Nephron (organoid): Measurements from ENCODE around the gene BTBD9.
A peak's percentile ranks its signal among the peaks of the same experiment; 100 is the strongest.

Experiments used
- H3K27ac Mint-ChIP-seq, 3 experiments: 2 replicates each; pipeline ENCODE4 v1.8.0; 2020; ENCODE audit warnings: mixed read lengths in 3 of 3, mild to moderate bottlenecking in 2 of 3, moderate library complexity in 1 of 3
- H3K27me3 Mint-ChIP-seq: 2 replicates; pipeline ENCODE4 v1.8.0; 2021; ENCODE audit warnings: low read depth, mild to moderate bottlenecking, moderate library complexity, mixed read lengths
- H3K36me3 Mint-ChIP-seq: 2 replicates; pipeline ENCODE4 v1.8.0; 2020; ENCODE audit warnings: low read depth, mixed read lengths
- H3K4me1 Mint-ChIP-seq: 2 replicates; pipeline ENCODE4 v1.8.0; 2020; ENCODE audit warnings: mixed read lengths
- H3K4me3 Mint-ChIP-seq, 3 experiments: 2 replicates each; pipeline ENCODE4 v1.8.0; 2020; ENCODE audit warnings: mild to moderate bottlenecking in 3 of 3, mixed read lengths in 3 of 3, moderate library complexity in 2 of 3
- H3K9me3 Mint-ChIP-seq: 2 replicates; pipeline ENCODE4 v1.8.0; 2020; ENCODE audit warnings: mixed read lengths
- TF ChIP-seq, protein P1 (sequence below), 3 experiments: fragments of 200-600 bp; sonication (generic); IDR thresholded peaks; one replicate each; pipeline ENCODE4 v1.5.0; 2021; ENCODE audit warnings: antibody characterized with exemption in 3 of 3; ENCODE audit not compliant: unreplicated experiment in 3 of 3

The BTBD9 gene

DNA sequence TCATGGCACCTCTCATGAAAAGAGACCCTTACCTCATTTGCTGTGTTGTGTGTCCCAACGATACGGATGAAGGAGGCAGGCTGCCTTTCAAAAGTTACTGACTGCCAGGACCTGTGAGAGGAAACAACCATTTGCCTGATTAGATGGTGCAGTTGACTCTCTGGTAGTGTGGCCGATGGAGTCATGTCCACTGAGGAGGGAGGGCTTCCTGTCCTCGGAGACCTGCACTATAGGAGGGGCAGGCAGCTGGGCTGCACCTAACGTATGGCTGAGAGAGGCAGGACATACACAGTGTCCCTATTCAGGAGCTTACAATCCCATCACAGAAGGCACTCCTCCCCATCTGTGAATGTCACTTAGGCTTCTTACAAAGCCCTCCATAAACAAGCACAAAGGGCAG is 447.2 kb downstream of the BTBD9 start:
- TF ChIP-seq, protein P1, sequence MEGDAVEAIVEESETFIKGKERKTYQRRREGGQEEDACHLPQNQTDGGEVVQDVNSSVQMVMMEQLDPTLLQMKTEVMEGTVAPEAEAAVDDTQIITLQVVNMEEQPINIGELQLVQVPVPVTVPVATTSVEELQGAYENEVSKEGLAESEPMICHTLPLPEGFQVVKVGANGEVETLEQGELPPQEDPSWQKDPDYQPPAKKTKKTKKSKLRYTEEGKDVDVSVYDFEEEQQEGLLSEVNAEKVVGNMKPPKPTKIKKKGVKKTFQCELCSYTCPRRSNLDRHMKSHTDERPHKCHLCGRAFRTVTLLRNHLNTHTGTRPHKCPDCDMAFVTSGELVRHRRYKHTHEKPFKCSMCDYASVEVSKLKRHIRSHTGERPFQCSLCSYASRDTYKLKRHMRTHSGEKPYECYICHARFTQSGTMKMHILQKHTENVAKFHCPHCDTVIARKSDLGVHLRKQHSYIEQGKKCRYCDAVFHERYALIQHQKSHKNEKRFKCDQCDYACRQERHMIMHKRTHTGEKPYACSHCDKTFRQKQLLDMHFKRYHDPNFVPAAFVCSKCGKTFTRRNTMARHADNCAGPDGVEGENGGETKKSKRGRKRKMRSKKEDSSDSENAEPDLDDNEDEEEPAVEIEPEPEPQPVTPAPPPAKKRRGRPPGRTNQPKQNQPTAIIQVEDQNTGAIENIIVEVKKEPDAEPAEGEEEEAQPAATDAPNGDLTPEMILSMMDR (IDR thresholded peaks at IDR 0.05; ENCODE audit: unreplicated experiment in 3 of 3) = no peak
- H3K4me3 Mint-ChIP-seq = no peak overlapping the region
- peak overlapping the region in 1 of 3 experiments; percentile 36 for H3K27ac Mint-ChIP-seq
- H3K9me3 Mint-ChIP-seq = no peaks in the 10 kb centered on the region
- H3K36me3 Mint-ChIP-seq = no peaks in the 10 kb centered on the region
- H3K27me3 Mint-ChIP-seq = no peaks in the 10 kb centered on the region
- H3K4me1 Mint-ChIP-seq = peaks cover 29% of the 10 kb centered on the region

DNA sequence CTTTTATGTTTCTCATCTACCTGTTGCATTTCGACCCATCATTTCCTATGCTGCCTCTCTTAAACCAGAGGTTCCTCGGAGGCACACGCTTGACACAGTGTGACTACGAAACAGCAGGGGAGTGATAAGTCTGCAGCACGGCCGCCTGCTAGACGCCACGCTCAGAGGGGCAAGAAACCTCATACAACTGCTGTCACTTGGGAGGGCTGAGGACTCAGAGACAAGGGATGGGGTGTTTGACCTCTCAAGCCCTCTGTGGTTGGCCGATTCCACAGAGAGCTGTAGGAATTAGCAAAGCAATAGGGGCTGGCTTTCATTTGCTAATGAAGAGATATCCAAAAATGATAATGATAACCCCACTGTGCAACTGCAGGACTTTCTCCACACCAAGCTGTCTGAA is 447.7 kb downstream of the BTBD9 start:
- Mint-ChIP-seq H3K27me3 (no peaks in the 10 kb centered on the region), H3K36me3 (no peaks in the 10 kb centered on the region), H3K9me3 (no peaks in the 10 kb centered on the region), H3K27ac (peak overlapping the region in 1 of 3 experiments; percentile 58), H3K4me3 (no peak overlapping the region), H3K4me1 (peaks cover 33% of the 10 kb centered on the region)
- TF ChIP-seq, protein P1 (IDR thresholded peaks at IDR 0.05; ENCODE audit: unreplicated experiment in 3 of 3) = no peak

DNA sequence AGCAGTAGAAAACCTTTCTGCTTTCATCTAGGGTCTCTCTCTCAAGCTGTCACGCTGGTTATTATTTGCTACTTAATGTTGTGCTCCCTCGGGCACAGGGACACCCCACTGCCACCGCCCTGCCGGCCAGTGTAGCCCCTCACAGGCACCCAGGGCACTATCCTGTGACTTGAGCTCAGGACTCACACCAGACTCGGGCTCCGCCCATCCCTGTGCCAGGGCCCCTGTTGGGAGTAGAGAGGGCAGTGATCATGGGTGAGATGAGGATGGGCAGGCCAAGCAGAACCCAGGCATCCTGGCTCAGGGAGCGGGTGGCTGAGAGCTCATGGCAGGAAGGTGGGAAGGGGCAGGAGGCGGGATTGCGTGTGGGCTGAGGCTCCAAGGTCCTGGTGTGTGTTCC is 448.3 kb downstream of the BTBD9 start:
- no peaks in the 10 kb centered on the region for H3K9me3 Mint-ChIP-seq
- H3K4me3 Mint-ChIP-seq = no peak overlapping the region
- no peaks in the 10 kb centered on the region for H3K36me3 Mint-ChIP-seq
- TF ChIP-seq, protein P1 (IDR thresholded peaks at IDR 0.05; ENCODE audit: unreplicated experiment in 3 of 3) = no peak
- no peak overlapping the region for H3K27ac Mint-ChIP-seq
- H3K27me3 Mint-ChIP-seq = no peaks in the 10 kb centered on the region
- H3K4me1 Mint-ChIP-seq = peaks cover 36% of the 10 kb centered on the region

DNA sequence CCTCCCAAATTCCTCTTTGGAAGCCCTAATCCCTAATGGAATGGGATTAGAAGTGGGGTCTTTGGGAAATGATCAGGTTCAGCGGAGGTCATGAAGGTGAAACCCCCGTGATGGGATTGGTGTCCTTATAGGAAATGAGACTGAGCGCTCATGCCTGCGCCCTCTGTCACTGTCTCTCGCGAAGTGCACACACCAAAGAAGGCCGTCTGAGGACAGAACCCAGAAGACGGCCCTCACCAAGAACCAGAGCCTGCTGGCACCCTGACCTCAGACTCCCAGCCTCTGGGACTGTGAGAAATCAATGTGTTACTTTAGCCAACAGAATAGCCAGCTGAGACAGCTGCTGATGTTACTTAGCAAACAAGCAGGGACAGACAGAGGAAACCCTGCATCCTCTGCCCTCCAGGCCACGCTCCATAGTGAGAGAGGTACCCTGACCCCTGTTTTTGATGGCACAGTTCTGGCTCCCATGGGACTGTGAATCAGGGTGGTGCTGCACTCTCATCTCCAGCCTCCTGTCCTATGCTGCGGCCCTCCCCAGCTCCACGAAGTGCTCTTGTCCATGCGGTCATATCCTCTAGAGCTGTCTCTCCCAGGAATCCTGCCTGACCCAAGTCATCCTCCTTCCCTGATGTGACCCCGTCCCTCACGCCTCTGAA is 450.9 kb downstream of the BTBD9 start:
- Mint-ChIP-seq H3K9me3 (no peaks in the 10 kb centered on the region), H3K27me3 (no peaks in the 10 kb centered on the region), H3K4me1 (peaks cover 32% of the 10 kb centered on the region), H3K36me3 (no peaks in the 10 kb centered on the region), H3K4me3 (no peak overlapping the region), H3K27ac (no peak overlapping the region)
- TF ChIP-seq, protein P1 (IDR thresholded peaks at IDR 0.05; ENCODE audit: unreplicated experiment in 3 of 3) = no peak

GRCh38 chr6:38187811-38188590 is 451.7 kb downstream of the BTBD9 start:
- Mint-ChIP-seq H3K4me3 (no peak overlapping the region), H3K27me3 (no peaks in the 10 kb centered on the region), H3K36me3 (no peaks in the 10 kb centered on the region), H3K9me3 (no peaks in the 10 kb centered on the region), H3K27ac (peak overlapping the region in 1 of 3 experiments; percentile 27), H3K4me1 (peaks cover 25% of the 10 kb centered on the region)
- TF ChIP-seq, protein P1 (IDR thresholded peaks at IDR 0.05; ENCODE audit: unreplicated experiment in 3 of 3) = no peak
